ENCODE data around the gene MCOLN1.

MCOLN1 gene

GRCh38 chr19:7529246-7529600, 6.8 kb downstream of the MCOLN1 start:
- no peak overlapping the region for H3K4me3 ChIP-seq (ENCODE audit: low read depth, low read length)
- DNase-seq (ENCODE audit: low read depth) = no peak
- TF ChIP-seq CTCF (IDR thresholded peaks at IDR 0.05; ENCODE audit: low read depth, low read length, missing control alignments) = no peak

GRCh38 chr19:7529610-7530490, 7.4 kb downstream of the MCOLN1 start:
- no peak for DNase-seq (ENCODE audit: low read depth)
- no peak for TF ChIP-seq CTCF (IDR thresholded peaks at IDR 0.05; ENCODE audit: low read depth, low read length, missing control alignments)
- no peak overlapping the region for H3K4me3 ChIP-seq (ENCODE audit: low read depth, low read length)

GRCh38 chr19:7533281-7533885, 11.0 kb downstream of the MCOLN1 start:
- DNase-seq (ENCODE audit: low read depth) = no peak

GRCh38 chr19:7533925-7534480, 11.6 kb downstream of the MCOLN1 start:
- TF ChIP-seq CTCF (IDR thresholded peaks at IDR 0.05; ENCODE audit: low read depth, low read length, missing control alignments) = no peak
- peak; percentile 67 for DNase-seq (ENCODE audit: low read depth)
- H3K4me3 ChIP-seq (ENCODE audit: low read depth, low read length) = peak overlapping the region; percentile 91

More at GRCh38 chr19:7533281-7533885, 11.0 kb downstream of the MCOLN1 start:
- no peak for TF ChIP-seq CTCF (IDR thresholded peaks at IDR 0.05; ENCODE audit: low read depth, low read length, missing control alignments)
- H3K4me3 ChIP-seq (ENCODE audit: low read depth, low read length) = peak overlapping the region; percentile 91; the same call in 1 of the 2 replicates

- no peak for DNase-seq (ENCODE audit: low read depth)
- no peak for TF ChIP-seq CTCF (IDR thresholded peaks at IDR 0.05; ENCODE audit: low read depth, low read length, missing control alignments)
- peak overlapping the region; percentile 91 for H3K4me3 ChIP-seq (ENCODE audit: low read depth, low read length)
Observed at GRCh38 chr19:7534531-7535046, 12.2 kb downstream of the MCOLN1 start.

GRCh38 chr19:7535047-7535997, 12.9 kb downstream of the MCOLN1 start, which contains the start of gene PNPLA6:
PNPLA6 (plus strand) TSS chr19:7535717; CDS start chr19:7535789, 72 bp downstream.
- H3K4me3 ChIP-seq (ENCODE audit: low read depth, low read length) = peak within 1 kb of the TSS; percentile 91
- peak; percentile 73 for DNase-seq (ENCODE audit: low read depth)
- no peak for TF ChIP-seq CTCF (IDR thresholded peaks at IDR 0.05; ENCODE audit: low read depth, low read length, missing control alignments)
